ENCODE data around the gene SLFN12L. TPM values are rescaled to one million over a fixed set of nuclear protein-coding genes. Genes with fewer than 3 reads are reported as not detected.
"Not testable (repeated sequence)": the region's sequence is repeated elsewhere in the genome, so short reads cannot be mapped to it uniquely, and the experiment has no call there.

SLFN12L gene
- 0.92 TPM for total RNA-seq
- long read RNA-seq: 0 reads

DNA sequence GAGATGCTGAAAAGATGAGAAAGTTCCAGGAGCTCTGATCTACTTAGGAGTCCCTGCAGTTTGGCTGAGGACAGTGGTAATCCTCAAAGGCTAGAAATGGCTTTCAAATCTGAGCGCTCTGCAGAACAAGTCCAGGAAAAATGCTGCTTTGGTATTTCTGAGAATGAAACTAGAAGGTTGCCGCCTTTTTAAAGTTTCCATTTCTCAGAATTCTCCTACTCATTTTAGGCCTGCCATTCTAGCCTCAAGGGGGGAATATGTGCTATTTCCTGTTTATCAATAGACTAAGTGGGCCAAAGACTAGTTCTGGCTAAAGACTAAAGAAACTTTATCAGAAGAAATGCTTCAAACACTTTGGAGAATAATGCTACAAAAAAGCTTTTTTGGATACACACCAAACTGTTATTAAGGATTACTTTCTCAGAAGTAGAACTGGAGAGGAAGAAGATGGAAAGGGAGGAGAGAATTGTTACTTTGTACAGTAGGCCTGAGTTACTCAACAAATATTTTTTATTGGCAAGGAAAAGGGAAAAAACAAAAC, at the start of gene SLFN12L:
TSS of gene SLFN12L (minus strand) at position 78 of the 541 bp plus-strand sequence. CDS start 15,314 bp downstream, outside the sequence.
- intact Hi-C loops (cut with DNase I): loop anchor here (2.0 to 10.0 kb wide), 5 partner anchors 105 to 365 kb away; partner anchors contain the start of genes SLFN11, SLFN12 and SLFN5
- DNase-seq (ENCODE audit: low spot score): no peak

DNA sequence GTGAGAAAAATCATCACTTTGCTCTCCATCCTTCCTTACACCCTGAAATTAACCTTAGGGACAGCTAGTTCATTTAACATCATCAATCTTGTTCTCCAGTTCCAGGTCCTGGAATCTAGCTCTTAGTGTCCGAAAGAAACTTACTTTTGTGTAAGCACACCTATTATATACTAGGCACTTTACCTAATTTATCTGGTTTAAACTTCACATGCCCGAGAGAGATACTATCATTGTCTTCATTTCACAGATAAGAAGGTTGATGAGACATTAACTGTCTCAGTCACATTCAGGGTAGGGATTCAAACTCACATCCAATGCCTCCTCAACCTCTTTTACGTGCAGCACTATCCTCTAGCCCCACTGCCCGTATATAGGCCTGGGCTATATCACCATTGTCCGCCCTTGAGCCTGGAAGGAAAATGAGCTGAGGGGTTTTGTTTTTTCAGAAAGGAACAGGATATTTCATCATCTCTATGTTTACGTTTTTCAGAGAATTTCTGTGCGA, 49.1 kb upstream of the SLFN12L start:
- intact Hi-C loops (cut with DNase I): loop anchor here (1.0 kb wide), 1 partner anchor 8 kb away; the partner anchor contains the start of gene PEX12
- no peak for DNase-seq (ENCODE audit: low spot score)

DNA sequence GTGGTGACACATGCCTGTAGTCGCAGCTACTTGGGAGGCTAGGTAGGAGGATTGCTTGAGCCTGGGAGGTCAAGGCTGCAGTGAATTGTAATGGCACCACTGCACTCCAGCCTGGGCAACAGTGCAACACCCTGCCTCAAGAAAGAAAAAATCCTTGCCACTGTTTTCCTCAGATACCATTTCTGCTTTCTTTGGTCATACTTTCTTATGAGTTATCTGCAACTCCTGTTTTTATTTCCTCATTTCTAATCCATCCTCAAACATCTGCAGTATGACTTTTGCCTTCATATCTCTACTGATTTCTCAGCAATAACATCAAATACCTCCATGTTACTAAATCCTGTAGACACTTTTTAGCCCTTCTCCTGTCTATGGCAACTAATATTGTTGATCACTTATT, 46.6 kb upstream of the SLFN12L start:
- intact Hi-C loops (cut with DNase I): no loop called here
- no peak for DNase-seq (ENCODE audit: low spot score)

DNA sequence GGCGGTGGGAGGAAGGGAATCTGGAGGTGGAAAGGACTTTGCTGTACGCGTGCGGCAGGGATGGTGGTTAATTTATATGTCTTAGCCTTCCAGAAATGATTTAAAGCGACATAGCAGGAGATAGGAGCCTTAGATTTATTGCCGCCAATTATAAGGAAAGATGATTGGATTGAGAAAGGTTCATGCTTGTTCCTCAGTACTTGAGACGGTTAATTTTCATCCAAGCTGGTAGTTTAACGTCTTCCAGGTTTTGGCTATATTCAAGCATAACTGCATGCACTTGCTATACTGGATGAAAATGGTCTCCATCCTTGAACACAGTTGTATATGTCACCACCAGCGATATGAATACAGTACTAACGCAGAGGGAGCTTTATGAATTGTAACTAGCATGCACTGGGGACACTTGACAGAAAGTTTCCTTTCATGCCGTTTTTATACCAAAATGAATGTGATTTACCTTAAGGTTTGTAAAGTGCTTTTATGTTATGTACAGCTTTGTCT, 41.5 kb upstream of the SLFN12L start:
- no peak for DNase-seq (ENCODE audit: low spot score)
- intact Hi-C loops (cut with DNase I): loop anchor here (1.0 kb wide), 1 partner anchor 8 kb away; the partner anchor contains the start of gene AP2B1

DNA sequence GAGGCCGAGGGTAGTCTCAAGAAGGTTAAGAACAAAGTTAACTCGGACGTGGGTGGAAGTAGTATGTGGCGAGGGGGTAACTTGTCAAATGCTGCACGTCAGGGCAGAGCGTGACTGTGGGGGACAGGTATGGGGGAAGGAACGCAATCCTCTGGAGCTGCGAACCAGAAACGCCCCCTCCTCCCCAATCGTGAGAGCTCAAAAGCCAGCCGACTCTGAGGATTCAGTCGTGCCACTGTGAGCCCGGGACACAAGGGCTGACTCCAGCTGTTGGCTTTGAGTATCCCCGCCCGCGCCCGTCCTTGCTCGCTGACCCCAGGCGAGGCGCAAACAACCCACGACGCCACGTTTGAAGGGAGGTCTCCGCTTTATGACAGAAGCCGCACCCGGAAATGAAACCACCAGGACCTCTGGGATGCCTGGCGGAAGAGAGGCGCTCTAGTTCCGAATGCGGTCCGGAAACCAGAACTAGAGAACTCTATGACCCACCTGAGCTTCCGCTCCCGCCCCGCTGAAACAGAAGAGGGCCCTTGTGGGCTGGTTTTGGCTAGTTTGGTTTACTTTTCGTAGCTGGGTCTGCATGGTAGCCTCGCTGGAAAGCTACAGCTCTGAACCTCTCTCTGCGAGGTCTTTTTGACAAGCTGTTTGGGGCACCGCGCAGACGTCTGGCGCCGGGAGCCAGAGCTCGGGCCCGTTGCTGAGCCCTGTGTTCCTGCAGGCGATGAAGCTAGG, 40.9 kb upstream of the SLFN12L start, which contains the start of gene PEX12:
TSS of gene PEX12 (minus strand) at position 375 of the 732 bp plus-strand sequence. CDS start 550 bp downstream, outside the sequence.
- intact Hi-C loops (cut with DNase I): loop anchor here (1.0 kb wide), 1 partner anchor 9 kb away; the partner anchor contains the start of gene AP2B1
- DNase-seq (ENCODE audit: low spot score): peak; percentile 96

DNA sequence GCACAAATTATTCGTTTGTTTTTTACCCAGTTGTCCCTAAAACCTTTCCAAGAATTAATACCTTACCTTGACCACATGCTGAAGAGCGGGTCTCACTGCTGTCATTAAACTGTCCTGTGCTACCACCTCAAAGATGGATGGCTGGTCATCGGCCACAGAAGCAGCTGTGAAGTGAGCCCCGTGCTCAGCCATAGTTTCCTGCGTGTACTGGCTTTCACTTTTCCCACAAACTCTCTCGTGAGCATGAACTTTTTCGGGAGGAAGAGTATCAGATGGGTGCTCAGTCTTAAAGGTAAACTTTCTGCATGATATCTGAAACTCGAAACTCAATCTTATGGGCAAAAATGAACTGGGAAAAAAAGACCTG, 40.3 kb upstream of the SLFN12L start:
- intact Hi-C loops (cut with DNase I): loop anchor here (1.0 kb wide), 1 partner anchor 9 kb away; the partner anchor contains the start of gene AP2B1
- DNase-seq (ENCODE audit: low spot score): no peak

DNA sequence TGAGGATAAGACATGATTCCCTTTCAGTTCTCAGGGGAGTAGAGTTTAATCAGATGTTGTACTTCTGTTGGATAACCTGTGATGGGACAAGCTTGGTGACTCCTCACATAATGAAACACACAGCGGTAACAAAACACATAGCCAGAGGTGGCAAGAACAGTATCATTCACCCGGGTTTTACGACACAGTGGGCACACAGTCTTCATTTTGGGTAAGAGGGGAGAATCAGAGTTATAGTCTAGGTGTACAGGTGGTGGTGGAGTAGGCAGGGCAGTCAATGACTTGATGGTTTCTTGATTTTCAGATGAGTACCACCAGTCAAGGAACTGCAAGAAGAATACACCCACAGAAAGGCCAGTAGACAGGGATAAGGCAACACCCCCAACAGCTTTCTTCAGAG, 38.3 kb upstream of the SLFN12L start:
- no peak for DNase-seq (ENCODE audit: low spot score)
- intact Hi-C loops (cut with DNase I): no loop called here

DNA sequence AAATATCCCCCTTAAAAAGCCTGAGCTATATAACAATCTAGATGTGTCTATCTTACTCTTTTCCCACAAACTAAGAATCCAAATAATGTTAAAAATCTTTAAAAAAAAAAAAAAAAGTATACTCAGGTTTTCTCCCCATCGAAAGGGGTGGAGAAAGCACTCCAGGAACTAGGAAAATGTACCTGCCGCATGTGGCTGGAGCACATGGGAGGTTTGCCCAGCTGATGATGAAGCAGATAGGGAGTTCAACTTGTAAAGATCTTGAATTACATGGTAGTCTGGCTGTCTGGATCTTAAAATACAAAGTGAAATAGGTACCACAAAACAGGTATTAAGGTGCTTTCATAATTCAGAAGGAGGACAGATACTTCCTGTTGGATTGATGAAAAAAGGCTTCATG, 31.9 kb upstream of the SLFN12L start:
- intact Hi-C loops (cut with DNase I): no loop called here
- no peak for DNase-seq (ENCODE audit: low spot score)

DNA sequence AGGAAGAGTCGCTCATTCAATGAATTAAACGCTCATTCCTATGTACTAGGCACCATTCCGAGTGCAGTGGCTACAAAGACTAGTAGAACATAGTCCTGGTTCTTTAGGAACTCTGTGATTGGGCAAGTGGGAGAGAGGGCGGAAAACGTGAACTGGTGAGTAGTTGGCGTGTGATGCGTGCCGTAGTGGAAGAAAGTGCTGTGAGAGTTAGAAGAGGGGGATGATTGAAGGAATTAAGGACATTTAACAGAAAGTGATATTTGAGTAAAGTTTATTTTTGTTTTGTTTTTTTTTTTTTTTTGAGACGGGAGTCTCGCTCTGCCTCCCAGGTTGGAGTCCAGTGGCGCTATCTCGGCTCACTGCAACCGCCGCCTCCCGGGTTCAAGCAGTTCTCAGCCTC, 31.1 kb upstream of the SLFN12L start:
- intact Hi-C loops (cut with DNase I): no loop called here
- DNase-seq (ENCODE audit: low spot score): no peak

DNA sequence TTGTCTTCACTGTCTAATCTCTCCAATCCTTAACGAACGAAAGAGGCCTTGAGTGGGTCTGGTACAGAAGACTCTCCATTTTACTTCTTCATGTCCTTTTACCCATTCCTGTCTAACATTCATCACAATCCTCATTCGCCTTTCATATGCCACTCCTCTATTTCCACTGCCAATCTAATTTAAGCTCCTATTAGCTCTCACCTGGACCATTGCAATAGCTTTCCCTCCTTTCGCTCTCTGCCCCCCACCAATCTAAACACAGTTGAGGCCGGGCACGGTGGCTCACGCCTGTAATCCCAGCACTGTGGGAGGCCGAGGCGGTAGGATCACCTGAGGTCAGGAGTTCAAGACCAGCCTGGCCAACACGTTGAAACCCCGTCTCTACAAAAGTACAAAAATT, 29.5 kb upstream of the SLFN12L start:
- intact Hi-C loops (cut with DNase I): no loop called here
- no peak for DNase-seq (ENCODE audit: low spot score)

DNA sequence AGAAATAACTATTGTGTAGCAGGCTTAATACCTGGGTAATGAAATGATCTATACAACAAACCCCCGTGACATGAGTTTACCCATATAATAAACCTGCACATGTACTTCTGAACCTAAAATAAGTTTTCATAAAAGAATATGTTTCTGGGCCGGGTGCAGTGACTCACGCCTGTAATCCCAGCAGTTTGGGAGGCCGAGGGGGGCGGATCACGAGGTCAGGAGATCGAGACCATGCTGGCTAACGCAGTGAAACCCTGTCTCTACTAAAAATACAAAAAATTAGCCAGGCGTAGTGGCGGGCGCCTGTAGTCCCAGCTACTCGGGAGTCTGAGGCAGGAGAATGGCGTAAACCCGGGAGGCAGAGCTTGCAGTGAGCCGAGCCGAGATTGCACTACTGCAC, 25.7 kb upstream of the SLFN12L start:
- intact Hi-C loops (cut with DNase I); DNase-seq (ENCODE audit: low spot score): not testable (repeated sequence)

DNA sequence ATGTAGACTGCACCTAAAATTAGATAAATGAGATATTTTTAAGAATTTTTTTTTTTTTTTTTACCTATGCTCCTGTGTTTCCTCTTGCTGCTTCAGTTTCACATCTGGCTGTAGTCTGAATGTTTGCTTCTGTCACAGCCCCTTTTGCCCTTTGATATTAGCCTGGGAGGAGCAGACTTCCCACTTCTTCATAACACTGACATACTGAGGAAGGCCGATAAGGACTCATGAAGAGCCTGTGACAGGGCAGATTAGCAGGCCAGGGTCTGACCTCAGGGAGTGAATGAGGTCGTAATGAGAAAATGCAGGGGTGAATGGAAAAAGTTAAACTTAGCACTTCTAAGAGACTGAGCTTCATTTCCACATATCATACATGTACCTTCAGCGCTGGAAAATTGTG, 23.2 kb upstream of the SLFN12L start, which contains the start of gene SLFN14:
TSS of gene SLFN14 (minus strand) at position 117 of the 400 bp plus-strand sequence. CDS start 2,757 bp downstream, outside the sequence.
- DNase-seq (ENCODE audit: low spot score): no peak
- intact Hi-C loops (cut with DNase I): no loop called here

DNA sequence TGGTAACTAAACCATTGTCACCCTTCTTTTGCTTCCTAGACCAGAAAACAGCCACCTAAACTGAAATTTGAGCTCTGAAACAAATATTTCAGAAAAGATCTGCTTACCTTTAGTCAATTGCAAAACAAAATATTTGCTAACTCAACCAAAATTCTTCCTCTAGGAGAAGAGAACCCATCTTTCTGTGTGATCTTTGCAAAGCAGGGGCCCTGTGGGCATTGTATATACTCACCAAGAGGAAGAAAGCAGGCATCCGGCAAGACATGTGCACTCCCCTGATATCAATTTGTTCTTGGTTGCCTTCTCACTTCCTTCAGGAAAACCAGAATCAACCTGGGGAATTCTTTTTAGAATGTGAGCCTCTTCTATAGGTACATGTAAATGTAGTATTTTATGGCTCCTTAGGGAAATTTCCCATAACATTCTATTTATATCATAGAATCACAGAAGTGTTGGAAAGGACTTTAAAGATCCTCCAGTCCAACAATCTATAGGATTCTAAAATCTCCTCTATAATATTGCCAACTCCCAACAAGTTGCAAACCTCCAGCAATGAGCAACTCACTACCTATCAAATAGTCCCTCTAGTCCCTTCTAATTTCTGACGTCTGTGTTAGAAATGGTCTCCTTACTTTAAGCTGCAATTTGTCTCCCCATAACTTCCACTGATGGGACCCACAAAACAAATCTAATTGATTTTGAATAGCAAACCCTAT, 22.2 kb upstream of the SLFN12L start:
- intact Hi-C loops (cut with DNase I): no loop called here
- no peak for DNase-seq (ENCODE audit: low spot score)

DNA sequence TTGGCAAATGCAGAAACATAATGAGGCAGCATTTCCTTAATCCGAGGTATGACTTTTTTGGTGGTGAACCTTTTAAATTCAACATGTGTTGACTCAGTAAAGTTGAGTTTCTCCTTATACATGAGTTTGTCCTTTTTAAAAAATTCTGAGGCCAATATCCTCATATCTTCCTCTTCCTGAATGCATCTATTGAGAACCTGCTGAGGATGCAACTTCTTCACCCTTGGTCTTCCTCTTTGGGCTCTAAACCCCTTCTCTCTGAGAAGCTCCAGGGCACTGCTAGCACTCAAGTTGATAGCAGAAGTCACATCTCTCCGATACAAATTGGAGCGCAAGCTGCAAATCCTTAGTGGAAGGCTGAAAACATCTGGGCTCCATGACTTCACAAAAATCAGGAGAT, 19.9 kb upstream of the SLFN12L start:
- no peak for DNase-seq (ENCODE audit: low spot score)
- intact Hi-C loops (cut with DNase I): no loop called here

DNA sequence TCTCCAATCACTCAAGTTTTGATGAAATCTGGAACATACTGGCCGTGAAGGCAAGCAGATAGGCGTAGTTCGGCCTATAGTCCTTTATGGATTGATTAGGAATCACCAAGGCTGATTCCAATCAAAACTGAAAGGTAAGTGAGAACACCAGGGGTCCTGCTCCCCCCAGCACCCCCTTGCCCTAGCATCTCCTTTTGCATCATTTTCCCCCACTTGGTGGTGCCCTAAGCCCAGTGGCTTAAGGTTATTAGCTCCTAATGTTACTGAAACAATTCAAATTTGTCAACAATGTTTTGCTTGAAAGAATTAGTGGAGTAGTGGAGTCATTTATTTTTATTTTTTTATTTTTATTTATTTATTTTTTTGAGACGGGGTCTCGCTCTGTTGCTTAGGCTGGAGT, 18.2 kb upstream of the SLFN12L start:
- no peak for DNase-seq (ENCODE audit: low spot score)

DNA sequence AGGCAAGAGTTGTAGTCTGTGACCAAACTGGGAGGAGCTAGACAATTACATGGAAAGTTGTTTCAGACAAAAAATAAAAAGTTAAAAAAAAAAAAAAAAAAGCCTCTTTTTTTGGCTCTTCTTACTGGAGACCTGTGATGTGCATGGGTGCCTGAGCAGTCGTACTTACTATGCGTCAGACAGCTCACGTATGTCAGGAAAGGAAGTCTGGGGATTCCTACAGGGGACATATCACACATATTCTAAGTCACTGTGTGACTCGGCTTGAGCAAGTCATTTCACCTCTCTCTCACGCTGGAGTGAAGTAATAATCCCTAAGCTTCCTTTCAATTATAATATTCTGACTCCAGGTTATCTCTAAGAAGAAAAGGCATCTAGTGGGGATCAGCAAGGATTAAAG, 17.2 kb upstream of the SLFN12L start:
- intact Hi-C loops (cut with DNase I): no loop called here
- DNase-seq (ENCODE audit: low spot score): no peak

More for the DNA sequence above, 18.2 kb upstream of the SLFN12L start:
- intact Hi-C loops (cut with DNase I): no loop called here

DNA sequence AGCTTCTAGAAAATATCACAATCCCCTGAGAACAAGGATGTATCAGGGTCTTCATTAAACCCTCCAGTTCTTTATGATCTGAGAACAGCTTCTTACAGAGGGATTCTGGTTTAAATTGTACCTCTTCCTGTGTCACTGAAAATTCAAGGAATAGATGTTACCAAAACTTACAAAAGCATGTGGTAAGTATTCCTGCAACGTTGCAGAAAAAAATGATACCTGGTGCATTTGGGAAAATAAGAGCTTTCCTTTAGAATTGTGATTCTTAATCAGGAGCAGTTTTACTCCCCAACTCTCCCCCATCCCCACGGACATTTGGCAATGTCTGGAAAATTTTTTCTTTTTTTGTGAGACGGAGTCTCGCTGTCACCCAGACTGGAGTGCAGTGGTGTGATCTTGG, 15.8 kb upstream of the SLFN12L start:
- no peak for DNase-seq (ENCODE audit: low spot score)
- intact Hi-C loops (cut with DNase I): no loop called here

DNA sequence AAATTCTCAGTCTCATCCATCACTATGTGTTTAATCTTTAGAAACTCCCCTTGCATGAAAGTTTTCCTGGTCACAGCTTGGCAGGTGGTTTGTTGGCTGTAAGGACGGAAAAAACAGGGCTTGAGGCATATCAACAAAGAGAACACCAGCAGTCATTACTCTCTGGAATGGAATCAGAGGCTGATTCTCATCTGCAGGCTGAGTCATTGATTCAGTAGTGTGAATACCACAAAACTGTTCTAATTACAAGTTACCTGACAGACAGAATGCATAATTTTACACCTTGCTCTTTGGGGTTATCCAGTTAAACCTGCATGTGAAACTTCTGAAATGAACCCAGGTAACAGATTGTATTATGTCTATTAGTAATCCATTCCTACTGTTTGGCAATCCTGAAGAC, 11.5 kb upstream of the SLFN12L start:
- no peak for DNase-seq (ENCODE audit: low spot score)
- intact Hi-C loops (cut with DNase I): no loop called here

DNA sequence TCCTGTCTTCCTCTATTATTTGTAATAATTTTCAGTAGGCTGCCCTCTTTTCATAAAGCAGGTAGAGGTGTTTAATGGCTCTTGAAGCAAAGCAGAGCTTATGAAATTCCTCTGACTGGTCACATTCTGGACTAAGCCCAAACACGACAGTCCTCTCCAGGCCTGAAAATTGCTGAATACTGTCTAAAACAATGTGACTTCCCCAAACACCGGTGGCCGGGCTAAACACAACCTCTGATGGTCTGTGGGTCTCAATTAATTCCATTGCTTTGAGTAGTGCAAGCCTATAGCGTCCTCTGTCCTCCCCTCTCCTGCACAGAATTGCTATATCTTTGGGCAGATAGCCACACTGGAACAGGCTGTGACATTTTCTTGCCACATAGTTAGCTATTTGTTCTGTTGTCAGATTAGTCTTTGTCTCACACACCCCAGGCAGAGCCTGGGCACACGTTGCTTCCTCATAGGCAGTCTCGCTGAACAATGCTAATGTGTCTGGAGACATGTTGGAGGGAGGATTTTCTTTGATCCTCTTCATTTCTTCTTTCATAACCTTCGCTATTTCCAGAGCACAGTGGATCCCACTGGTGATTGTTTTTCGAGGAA, 10.8 kb upstream of the SLFN12L start:
- no peak for DNase-seq (ENCODE audit: low spot score)

More for the DNA sequence above, 10.8 kb upstream of the SLFN12L start:
- intact Hi-C loops (cut with DNase I): no loop called here
